Central memory CD8-positive, alpha-beta T cell (primary cell): Measurements from ENCODE around the gene USF2.

Source experiments
- ATAC-seq: fragments of 150-1000 bp; cut with Tn5 transposase; replicated peaks from 2 replicates; pipeline ENCODE4 v1.10.0; 2022; ENCODE audit warnings: mild to moderate bottlenecking, moderate FRiP score, moderate number of reproducible peaks; ENCODE audit not compliant: poor library complexity, severe bottlenecking; ENCODE audit errors: extremely low read depth
- DNase-seq, 2 donors: peaks; one replicate each; pipeline ENCODE4 v3.0.0; 2021; ENCODE audit warnings: low spot score in 2 of 2
- H3K27ac Mint-ChIP-seq: one replicate; pipeline ENCODE4 v1.8.0; 2022; ENCODE audit warnings: low read depth, mild to moderate bottlenecking, moderate library complexity, mixed read lengths
- H3K27me3 Mint-ChIP-seq: one replicate; pipeline ENCODE4 v1.8.0; 2022; ENCODE audit warnings: mixed read lengths
- H3K36me3 Mint-ChIP-seq: one replicate; pipeline ENCODE4 v1.8.0; 2022; ENCODE audit warnings: mild to moderate bottlenecking, moderate library complexity, mixed read lengths; ENCODE audit not compliant: insufficient read depth
- H3K4me1 Mint-ChIP-seq: one replicate; pipeline ENCODE4 v1.8.0; 2022; ENCODE audit warnings: mixed read lengths
- H3K4me3 Mint-ChIP-seq: one replicate; pipeline ENCODE4 v1.8.0; 2022; ENCODE audit warnings: mild to moderate bottlenecking, moderate library complexity, mixed read lengths
- H3K9me3 Mint-ChIP-seq: one replicate; pipeline ENCODE4 v1.8.0; 2022; ENCODE audit warnings: mixed read lengths

USF2 gene

DNA sequence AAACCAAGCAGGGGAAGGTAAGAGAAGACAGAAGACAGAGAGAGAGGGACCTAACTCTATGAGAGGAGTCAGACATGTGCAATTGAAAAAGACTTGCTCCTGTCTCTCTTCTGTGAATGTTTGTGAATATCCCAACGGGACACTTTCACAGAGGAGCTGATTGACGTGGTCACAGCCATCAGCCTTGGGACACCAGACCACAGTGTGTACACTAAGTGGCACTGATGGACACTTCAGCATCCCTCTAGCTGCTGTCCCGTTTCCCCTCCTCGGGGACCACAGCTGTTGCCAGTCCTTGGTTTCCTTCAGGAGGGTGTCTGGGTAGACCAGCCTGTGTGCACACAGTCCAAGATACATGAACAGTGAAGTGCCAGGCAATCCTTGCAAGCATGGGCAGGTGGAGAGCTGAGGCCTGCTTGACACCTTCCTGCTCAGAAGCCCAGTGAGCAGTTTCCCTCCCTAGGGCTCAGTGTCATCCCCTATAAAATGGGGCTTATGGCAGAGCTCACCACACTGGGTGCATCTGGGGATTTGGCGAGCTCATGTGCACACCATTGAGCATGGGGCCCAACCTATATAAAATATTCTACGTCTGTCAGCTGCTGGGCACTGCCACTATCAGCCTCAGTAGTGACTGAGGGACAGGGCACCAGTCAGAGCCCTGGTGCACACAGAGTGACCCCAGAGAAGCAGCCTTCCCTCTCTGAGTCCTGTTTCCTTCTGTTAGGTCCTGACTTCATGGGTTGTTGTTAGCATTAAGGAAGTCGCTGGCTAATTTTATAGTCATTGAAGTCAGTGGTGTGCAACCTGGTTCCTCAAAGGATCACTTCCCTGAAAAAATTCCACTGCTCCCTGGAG, 4.3 kb upstream of the USF2 start:
- DNase-seq = no peak
- Mint-ChIP-seq H3K9me3 (no peaks in the 10 kb centered on the region), H3K27me3 (no peaks in the 10 kb centered on the region), H3K27ac (no peak overlapping the region), H3K36me3 (peaks cover 28% of the 10 kb centered on the region), H3K4me3 (no peak overlapping the region), H3K4me1 (peaks cover 31% of the 10 kb centered on the region)
- no peak for ATAC-seq

- DNase-seq (no peak), ATAC-seq (no peak)
- H3K36me3 Mint-ChIP-seq = peaks cover 33% of the 10 kb centered on the region
- peak overlapping the region; percentile 89 for H3K4me3 Mint-ChIP-seq
- no peaks in the 10 kb centered on the region for H3K9me3 Mint-ChIP-seq
- peaks cover 31% of the 10 kb centered on the region for H3K4me1 Mint-ChIP-seq
- H3K27ac Mint-ChIP-seq = peak overlapping the region; percentile 89
- no peaks in the 10 kb centered on the region for H3K27me3 Mint-ChIP-seq
These were observed 3.4 kb upstream of the USF2 start for GRCh38 chr19:35265126-35265899.

GRCh38 chr19:35265900-35266519, 2.8 kb upstream of the USF2 start:
- Mint-ChIP-seq H3K4me3 (peak overlapping the region; percentile 89), H3K4me1 (peaks cover 30% of the 10 kb centered on the region), H3K27me3 (no peaks in the 10 kb centered on the region), H3K9me3 (no peaks in the 10 kb centered on the region), H3K27ac (peak overlapping the region; percentile 89), H3K36me3 (peaks cover 36% of the 10 kb centered on the region)
- ATAC-seq (no peak), DNase-seq (no peak)

DNA sequence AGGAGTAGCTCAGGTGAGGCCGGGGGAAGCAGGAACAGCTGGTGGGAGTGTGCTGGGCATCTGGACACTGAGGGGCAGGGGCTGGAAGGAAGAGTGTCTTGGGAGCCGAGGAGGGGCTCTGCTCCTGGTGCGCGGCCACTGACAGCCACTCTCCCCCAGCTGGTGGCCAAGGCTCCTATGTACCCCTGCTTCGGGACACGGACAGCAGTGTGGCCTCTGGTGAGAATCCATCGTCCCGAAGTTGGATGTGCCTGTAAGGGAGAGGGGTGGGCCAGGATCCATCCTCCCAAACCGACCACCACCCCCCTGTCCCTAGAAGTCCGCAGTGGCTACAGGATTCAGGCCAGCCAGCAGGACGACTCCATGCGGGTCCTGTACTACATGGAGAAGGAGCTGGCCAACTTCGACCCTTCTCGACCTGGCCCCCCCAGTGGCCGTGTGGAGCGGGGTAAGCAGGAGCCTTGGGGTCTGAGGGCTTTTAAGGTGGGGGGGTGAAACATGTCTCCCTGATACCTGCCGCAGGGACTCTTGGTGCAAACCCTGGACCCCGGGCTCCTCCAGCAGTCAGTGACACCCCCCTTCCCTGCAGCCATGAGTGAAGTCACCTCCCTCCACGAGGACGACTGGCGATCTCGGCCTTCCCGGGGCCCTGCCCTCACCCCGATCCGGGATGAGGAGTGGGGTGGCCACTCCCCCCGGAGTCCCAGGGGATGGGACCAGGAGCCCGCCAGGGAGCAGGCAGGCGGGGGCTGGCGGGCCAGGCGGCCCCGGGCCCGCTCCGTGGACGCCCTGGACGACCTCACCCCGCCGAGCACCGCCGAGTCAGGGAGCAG, 2.0 kb upstream of the USF2 start:
- H3K4me1 Mint-ChIP-seq = peaks cover 30% of the 10 kb centered on the region
- ATAC-seq (no peak), DNase-seq (no peak)
- no peaks in the 10 kb centered on the region for H3K27me3 Mint-ChIP-seq
- H3K27ac Mint-ChIP-seq = peak overlapping the region; percentile 94
- peak overlapping the region; percentile 89 for H3K4me3 Mint-ChIP-seq
- H3K9me3 Mint-ChIP-seq = no peaks in the 10 kb centered on the region
- peaks cover 40% of the 10 kb centered on the region for H3K36me3 Mint-ChIP-seq

DNA sequence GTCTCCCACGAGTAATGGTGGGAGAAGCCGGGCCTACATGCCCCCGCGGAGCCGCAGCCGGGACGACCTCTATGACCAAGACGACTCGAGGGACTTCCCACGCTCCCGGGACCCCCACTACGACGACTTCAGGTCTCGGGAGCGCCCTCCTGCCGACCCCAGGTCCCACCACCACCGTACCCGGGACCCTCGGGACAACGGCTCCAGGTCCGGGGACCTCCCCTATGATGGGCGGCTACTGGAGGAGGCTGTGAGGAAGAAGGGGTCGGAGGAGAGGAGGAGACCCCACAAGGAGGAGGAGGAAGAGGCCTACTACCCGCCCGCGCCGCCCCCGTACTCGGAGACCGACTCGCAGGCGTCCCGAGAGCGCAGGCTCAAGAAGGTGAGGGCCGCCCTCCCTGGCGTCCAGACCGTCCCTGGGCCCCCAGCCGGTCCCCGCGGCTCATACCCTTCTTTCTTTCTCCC, 1.4 kb upstream of the USF2 start:
- Mint-ChIP-seq H3K27me3 (no peaks in the 10 kb centered on the region), H3K4me1 (peaks cover 36% of the 10 kb centered on the region), H3K9me3 (no peaks in the 10 kb centered on the region), H3K27ac (peak overlapping the region; percentile 94), H3K36me3 (peaks cover 42% of the 10 kb centered on the region), H3K4me3 (peak overlapping the region; percentile 89)
- peak in 1 of 2 donors; percentile 47 for DNase-seq
- ATAC-seq = peak; percentile 5

- Mint-ChIP-seq H3K9me3 (no peaks in the 10 kb centered on the region), H3K27me3 (no peaks in the 10 kb centered on the region), H3K27ac (peak overlapping the region; percentile 94), H3K4me3 (peak overlapping the region; percentile 89), H3K36me3 (peaks cover 46% of the 10 kb centered on the region), H3K4me1 (peaks cover 37% of the 10 kb centered on the region)
- DNase-seq (peak; percentile 50 to 62), ATAC-seq (peak; percentile 52)
These were observed 785 bp upstream of the USF2 start for GRCh38 chr19:35267818-35268535.

DNA sequence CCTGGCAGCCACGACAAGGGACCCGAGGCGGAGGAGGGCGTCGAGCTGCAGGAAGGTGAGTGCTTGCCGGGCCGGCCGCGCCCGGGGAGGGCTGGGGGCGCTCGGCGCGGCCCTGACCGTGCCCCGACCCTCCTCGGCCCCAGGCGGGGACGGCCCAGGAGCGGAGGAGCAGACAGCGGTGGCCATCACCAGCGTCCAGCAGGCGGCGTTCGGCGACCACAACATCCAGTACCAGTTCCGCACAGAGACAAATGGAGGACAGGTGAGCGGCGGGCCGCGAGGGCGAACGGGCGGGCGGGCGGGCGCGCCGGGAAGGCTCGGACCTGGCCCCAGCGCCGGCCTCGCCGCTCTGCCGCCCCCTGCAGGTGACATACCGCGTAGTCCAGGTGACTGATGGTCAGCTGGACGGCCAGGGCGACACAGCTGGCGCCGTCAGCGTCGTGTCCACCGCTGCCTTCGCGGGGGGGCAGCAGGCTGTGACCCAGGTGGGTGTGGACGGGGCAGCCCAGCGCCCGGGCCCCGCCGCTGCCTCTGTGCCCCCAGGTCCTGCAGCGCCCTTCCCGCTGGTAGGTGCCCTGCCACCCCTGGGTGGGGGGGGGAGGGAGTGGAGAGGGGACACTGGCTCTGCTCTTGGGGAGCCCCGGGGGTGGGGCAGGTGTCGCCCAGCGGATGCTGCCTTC, 816 bp downstream of the USF2 start:
- DNase-seq (peak; percentile 54 to 60), ATAC-seq (peak; percentile 50)
- Mint-ChIP-seq H3K36me3 (peaks cover 55% of the 10 kb centered on the region), H3K4me1 (peaks cover 41% of the 10 kb centered on the region), H3K27me3 (no peaks in the 10 kb centered on the region), H3K9me3 (no peaks in the 10 kb centered on the region), H3K4me3 (peak overlapping the region; percentile 89), H3K27ac (peak overlapping the region; percentile 67)

- ATAC-seq (no peak), DNase-seq (no peak)
- Mint-ChIP-seq H3K4me1 (peaks cover 44% of the 10 kb centered on the region), H3K4me3 (peak overlapping the region; percentile 89), H3K27ac (peak overlapping the region; percentile 67), H3K36me3 (peaks cover 61% of the 10 kb centered on the region), H3K27me3 (no peaks in the 10 kb centered on the region), H3K9me3 (no peaks in the 10 kb centered on the region)
These were observed 1.6 kb downstream of the USF2 start for GRCh38 chr19:35270381-35270811.

GRCh38 chr19:35271546-35271945, 2.8 kb downstream of the USF2 start:
- Mint-ChIP-seq H3K27ac (peak overlapping the region; percentile 74), H3K36me3 (peaks cover 59% of the 10 kb centered on the region), H3K4me1 (peaks cover 35% of the 10 kb centered on the region)

GRCh38 chr19:35272122-35272719, 3.5 kb downstream of the USF2 start:
- no peak for ATAC-seq
- Mint-ChIP-seq H3K36me3 (peaks cover 63% of the 10 kb centered on the region), H3K4me3 (no peak overlapping the region), H3K27me3 (no peaks in the 10 kb centered on the region), H3K27ac (peak overlapping the region; percentile 74), H3K9me3 (no peaks in the 10 kb centered on the region), H3K4me1 (peaks cover 38% of the 10 kb centered on the region)
- no peak for DNase-seq

More at GRCh38 chr19:35271546-35271945, 2.8 kb downstream of the USF2 start:
- H3K9me3 Mint-ChIP-seq = no peaks in the 10 kb centered on the region
- H3K4me3 Mint-ChIP-seq = no peak overlapping the region
- no peak for DNase-seq
- no peaks in the 10 kb centered on the region for H3K27me3 Mint-ChIP-seq
- no peak for ATAC-seq
